ENCODE results near the gene HNRNPAB. TPM values are rescaled to one million over a fixed set of nuclear protein-coding genes. Genes with fewer than 3 reads are reported as not detected.

The HNRNPAB gene
- total RNA-seq, 4 donors from 2014 or later: 74.8 to 135 (median 81.4) TPM

DNA sequence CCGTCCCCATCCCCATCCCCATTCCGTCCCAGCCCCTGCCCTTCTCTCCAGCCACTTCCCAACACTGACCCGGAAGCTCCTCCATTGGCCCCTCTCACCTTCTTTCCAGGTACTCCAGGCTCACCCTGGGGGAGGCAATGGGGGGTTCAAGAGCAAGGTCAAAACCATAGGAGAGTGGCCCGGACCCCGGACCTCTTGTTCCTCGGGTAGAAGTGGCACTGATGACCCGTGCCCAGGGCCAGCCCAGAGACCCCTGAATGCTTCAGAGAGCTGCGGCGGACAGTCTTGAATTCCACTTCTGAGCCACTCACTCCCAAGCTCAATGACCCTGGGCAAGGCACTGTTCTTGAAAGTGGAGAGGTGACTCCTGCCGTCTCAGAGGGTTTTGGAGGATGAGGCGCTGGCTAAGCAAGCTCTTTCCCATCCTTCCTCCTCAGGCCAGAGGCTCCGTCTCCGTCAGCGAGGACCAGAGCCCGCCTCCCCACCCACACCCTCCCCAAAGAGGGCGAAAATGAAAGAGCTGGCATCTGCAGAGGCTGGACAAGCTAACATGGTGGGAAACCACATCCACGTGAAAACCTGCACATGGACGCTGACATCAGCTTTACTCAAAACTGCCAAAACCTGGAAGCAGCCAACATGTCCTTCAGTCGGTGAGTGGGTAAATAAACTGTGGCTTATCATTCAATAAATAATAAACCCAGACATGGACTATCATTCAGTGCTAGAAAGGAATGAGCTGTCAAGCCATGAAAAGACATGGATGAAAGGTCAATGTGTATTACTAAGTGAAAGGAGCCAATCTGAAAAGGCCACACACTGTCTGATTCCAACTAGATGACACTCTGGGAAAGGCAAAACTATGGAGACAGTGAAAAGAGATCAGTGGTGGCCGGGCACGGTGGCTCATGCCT, 55.5 kb downstream of the HNRNPAB start:
- Histone ChIP-seq H3K27ac (peak overlapping the region in 1 of 4 donors; percentile 52), H3K9me3 (no peaks in the 10 kb centered on the region), H3K27me3 (no peaks in the 10 kb centered on the region), H3K4me1 (no peaks in the 10 kb centered on the region), H3K4me3 (no peak overlapping the region), H3K36me3 (no peaks in the 10 kb centered on the region)
- no peak for TF ChIP-seq POLR2A (IDR thresholded peaks at IDR 0.05)
- TF ChIP-seq, protein P1, sequence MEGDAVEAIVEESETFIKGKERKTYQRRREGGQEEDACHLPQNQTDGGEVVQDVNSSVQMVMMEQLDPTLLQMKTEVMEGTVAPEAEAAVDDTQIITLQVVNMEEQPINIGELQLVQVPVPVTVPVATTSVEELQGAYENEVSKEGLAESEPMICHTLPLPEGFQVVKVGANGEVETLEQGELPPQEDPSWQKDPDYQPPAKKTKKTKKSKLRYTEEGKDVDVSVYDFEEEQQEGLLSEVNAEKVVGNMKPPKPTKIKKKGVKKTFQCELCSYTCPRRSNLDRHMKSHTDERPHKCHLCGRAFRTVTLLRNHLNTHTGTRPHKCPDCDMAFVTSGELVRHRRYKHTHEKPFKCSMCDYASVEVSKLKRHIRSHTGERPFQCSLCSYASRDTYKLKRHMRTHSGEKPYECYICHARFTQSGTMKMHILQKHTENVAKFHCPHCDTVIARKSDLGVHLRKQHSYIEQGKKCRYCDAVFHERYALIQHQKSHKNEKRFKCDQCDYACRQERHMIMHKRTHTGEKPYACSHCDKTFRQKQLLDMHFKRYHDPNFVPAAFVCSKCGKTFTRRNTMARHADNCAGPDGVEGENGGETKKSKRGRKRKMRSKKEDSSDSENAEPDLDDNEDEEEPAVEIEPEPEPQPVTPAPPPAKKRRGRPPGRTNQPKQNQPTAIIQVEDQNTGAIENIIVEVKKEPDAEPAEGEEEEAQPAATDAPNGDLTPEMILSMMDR (IDR thresholded peaks at IDR 0.05): no peak
- DNase-seq: no peak

Other genes starting within 250 kb of the HNRNPAB start
- not detected for gene PROP1, start 208.3 kb upstream of the HNRNPAB start, total RNA-seq
- gene N4BP3, start 91.0 kb upstream of the HNRNPAB start, total RNA-seq: 1 to 10 TPM in 2 of 4 donors, under 1 TPM in 2; 0.53 to 2.5 (median 1.1) TPM
- 10 to 100 TPM; 35.9 to 59.4 (median 51.7) TPM for gene RMND5B, start 73.5 kb upstream of the HNRNPAB start, total RNA-seq
- 10 to 100 TPM; 49.5 to 75.9 (median 62.0) TPM for gene NHP2, start 50.6 kb upstream of the HNRNPAB start, total RNA-seq
- gene GMCL2, start 17.2 kb upstream of the HNRNPAB start, total RNA-seq: not detected
- 100 to 1,000 TPM; 180 to 441 (median 280) TPM for gene PHYKPL, start 28.3 kb downstream of the HNRNPAB start, total RNA-seq